ENCODE measurements around the gene ABCC4.

The ABCC4 gene

GRCh38 chr13:94984958-94985357 is 316.3 kb downstream of the ABCC4 start:
- DNase-seq: no peak

DNA sequence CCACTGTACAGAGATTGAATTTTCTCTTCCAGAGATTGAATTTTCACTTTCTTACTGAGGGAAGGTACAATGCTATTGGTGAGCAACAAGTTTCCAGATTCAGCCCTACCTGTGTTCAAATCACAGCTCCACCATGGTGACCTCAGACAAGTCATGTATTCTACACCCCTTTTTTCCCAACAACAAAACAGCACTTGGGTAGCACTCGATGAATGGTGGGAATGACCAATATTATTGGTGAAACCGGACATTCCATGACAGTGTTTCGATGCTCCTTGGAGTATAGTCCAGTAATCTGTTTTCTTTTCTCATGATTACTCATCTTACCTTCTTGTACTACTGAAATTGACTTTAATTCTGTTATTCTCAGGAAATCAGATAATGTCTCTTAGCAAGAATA is 322.7 kb downstream of the ABCC4 start:
- no peak for DNase-seq

GRCh38 chr13:94974015-94974951 is 327.0 kb downstream of the ABCC4 start:
- no peak for DNase-seq

DNA sequence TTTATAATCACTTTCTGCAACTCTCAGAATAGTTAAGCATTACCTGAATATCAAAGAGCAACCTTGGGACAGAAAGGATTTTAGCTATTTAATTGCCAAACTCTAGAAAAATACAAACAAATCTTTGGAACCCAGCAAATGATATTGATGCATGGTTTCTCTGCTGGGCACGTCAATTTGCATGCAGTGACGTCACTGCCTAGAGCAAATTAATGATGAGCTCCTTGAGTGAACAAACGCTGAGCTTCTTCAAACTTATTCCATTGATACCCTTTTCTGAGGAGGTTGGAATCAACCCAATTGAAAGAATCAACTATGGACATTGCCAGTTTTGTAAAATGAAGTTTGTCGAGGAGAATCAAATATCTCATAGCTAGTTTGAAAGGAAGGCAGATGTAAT is 329.0 kb downstream of the ABCC4 start:
- no peak for DNase-seq

All from NCI-H446 (cell line).